ENCODE data around the gene PTTG1IP. TPM values are rescaled to one million over a fixed set of nuclear protein-coding genes. Genes with fewer than 3 reads are reported as not detected.
A peak's percentile ranks its signal among the peaks of the same experiment; 100 is the strongest.
"Not testable (repeated sequence)": the region's sequence is repeated elsewhere in the genome, so short reads cannot be mapped to it uniquely, and the experiment has no call there.

The PTTG1IP gene, protein sequence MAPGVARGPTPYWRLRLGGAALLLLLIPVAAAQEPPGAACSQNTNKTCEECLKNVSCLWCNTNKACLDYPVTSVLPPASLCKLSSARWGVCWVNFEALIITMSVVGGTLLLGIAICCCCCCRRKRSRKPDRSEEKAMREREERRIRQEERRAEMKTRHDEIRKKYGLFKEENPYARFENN
- total RNA-seq, result 72.2 TPM

DNA sequence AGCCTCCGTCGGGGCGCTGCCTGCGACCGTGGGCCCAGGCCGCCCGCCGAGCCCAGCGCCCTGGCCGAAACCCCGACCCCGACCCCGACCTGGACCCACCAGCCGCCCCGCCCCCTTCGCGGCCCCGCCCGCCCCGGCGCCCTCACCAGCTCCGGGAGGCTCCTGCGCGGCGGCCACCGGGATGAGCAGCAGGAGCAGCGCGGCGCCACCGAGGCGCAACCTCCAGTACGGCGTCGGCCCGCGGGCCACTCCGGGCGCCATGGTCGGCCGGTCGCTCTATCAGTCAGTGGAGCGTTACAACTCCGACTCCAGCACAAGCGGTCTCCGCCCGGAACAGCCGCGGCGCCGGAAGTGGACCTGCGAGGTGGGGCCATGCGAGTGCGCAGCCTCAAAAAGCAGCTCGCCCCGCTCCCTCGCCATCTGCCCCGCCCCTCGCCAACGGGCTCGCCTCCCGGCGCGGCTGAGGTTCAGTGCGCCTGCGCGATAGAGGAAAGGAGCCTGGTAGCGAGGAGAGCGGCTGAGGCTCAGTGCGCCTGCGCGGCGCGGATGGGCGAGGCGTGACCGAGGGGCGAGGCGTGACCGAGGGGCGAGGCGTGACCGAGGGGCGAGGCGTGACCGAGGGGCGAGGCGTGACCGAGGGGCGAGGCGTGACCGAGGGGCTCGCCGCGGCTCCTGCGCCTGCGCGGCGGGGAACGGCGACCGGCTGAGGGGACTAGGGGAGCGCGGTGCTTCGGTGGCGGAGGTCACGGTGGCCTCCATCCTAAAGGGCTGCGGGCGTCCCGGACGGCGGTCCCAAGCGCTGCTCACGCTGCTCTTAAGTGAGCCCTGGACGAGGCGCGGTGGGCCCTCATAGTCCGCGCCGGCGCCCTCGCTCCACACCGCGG is at the start of gene PTTG1IP:
Gene PTTG1IP (minus strand): TSS at position 335 of the 884 bp plus-strand sequence. CDS start 74 bp downstream, at position 261.
- DNase-seq (ENCODE audit: low spot score in 2 of 2) (peak; percentile 99), FAIRE-seq (no peak)

DNA sequence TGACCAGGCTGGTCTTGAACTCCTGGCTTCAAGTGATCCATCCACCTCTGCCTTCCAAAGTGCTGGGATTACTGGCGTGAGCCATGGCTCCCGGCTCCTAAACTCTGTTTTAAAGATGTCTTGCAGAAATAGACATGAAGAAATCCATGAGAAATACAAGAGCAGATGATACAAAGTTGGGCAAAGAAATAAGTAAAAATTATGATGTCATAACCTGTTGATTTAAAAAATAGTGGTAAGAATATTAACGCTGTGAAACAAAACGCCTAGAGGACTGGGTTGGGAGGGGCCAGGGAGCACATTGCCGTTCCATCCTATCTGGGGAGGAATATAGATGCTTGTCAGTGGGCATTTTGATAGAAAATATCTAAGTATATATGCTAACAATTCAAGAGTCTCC is 48.4 kb upstream of the PTTG1IP start:
- FAIRE-seq (no peak), DNase-seq (ENCODE audit: low spot score in 2 of 2) (no peak)

DNA sequence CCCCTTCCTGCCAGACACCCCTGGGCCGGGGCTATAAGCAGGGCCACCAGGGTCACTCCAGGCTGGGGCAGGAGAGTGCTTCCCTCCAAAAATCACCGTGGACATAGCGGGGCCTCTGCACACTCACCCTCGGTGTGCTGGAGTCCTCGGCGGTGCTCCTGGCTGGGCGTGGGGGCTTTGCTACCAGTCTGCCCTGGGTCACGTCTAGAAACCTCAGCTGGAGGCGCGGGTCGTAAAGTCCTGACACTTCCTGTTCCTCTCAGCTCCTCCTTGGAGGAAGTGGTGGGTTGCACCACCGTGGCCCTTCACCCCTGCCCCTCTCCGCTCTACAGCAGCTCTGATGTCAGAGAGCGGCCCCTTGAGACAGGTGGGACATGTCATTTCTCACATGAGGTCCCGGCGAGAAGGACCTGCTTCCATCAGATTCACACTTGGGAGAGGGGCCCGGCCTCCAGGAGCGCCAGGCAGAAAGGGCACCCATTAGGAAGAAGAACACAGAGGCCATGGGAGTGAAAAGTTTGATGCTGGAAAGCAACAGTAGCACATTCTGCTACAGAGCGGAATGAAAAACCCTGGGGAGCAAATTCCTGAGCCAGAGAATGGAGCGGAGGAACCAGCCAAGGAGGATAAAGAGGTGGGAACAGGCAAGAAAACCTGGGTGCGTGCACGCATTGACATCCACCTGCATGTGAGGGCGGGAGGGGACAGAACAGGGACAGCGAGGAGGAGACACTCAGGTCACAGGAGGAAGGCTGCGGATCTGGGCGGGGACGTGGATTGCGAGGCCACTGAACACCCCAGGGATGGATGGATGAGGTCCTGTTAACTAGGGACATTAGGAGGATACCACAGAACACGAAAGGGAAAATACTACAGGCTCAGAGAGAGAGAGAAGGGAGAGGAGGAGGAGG is 47.5 kb upstream of the PTTG1IP start, which contains the start of gene ITGB2:
Gene ITGB2 (minus strand): TSS at position 206 of the 911 bp plus-strand sequence. CDS start 10,117 bp downstream, outside the sequence.
- no peak for FAIRE-seq
- DNase-seq (ENCODE audit: low spot score in 2 of 2), result no peak

DNA sequence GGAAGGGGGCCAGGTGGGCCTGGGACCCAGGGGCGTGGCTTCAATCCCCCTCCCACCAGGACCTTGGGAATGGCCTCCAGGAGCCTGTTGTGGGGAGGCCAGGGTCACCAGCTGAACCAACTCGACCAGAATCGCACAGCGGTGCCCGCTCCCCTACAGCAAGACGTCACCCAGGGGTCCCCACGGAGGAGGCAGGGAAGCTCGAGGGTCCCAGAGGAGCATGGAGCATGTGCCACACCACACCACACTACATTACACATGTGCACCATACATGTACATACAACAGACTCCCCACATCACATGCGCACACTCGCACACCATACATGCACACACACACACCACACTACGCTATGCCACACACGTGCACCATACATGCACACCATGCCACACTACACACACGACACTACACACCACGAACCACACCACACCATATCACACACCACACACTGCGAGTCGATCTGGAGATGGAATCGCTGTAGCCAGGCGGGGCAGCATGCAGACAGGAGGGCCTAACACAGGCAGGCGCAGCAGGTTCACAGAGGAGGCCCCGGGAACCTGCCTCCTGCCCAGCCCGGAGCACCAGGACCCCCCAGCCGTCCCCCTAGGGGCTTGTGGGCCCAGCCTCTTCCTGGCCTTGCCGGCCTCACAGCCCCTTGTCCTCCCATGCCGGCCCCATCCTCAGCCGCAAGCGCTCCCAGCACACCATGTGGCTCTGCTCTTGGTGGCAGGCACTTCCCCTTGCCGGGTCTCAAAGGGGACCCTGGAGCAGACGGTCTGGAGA is 46.6 kb upstream of the PTTG1IP start:
- DNase-seq (ENCODE audit: low spot score in 2 of 2) (no peak), FAIRE-seq (no peak)

DNA sequence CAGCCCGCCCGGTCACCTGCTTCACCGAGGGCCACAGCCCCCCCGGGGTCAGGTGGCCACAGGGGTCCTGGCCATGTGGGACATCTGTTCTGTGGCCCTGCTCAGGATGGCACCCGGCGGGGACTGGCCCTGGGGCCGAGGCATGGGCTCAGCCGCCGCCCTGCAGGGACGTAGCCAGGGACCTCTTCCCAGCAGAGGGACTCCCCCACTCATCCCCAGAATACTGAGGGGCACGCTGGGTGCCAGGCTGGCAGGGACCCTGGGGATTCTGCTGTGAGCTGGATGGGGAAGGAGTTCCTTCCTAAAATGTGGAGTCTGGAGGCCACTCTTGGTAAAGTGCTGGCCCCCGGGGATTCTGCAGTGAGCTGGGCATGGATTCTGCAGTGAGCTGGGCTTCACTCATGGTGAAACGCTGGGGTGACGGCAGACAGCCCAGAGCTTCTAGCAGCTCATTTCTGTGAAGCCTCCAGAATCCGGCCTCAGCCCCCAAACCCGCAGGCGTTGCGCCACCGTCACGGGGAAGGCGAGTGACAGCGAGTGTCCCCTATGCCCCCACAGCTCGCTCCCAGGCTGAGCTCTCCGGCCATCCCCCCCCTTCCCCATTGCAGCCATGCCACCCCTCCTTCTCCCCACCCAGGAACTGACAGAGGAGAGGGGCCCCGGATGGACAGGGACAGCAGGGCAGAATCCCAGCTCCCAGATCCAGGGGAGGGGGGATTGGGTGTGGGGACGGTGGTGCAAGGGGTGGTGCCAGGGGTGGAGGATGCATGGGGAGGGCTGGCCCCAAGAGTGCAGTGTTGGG is 45.8 kb upstream of the PTTG1IP start:
- no peak for DNase-seq (ENCODE audit: low spot score in 2 of 2)
- no peak for FAIRE-seq

DNA sequence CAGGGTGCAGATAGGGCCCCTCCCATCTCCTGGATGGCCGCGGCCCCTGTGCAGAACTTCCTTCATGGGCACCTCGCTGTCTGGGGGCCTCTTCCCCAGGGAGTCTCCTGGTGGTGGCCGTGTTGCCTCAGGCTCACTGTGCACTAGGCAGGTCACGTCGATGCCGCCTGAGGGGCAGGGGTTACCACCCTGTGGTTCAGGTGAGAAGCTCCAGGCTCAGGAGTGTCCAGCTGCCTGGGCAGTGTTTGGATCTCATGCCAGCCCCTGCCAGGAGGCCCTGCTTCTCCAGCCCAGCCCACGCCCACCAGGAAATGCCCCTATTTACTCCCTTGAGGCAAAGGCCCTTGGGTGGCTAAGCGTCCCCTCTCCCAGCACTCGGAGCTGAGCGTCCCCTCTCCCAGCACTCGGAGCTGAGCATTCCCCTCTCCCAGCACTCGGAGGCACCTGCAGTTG is 45.1 kb upstream of the PTTG1IP start:
- DNase-seq (ENCODE audit: low spot score in 2 of 2), result no peak
- FAIRE-seq, result no peak

DNA sequence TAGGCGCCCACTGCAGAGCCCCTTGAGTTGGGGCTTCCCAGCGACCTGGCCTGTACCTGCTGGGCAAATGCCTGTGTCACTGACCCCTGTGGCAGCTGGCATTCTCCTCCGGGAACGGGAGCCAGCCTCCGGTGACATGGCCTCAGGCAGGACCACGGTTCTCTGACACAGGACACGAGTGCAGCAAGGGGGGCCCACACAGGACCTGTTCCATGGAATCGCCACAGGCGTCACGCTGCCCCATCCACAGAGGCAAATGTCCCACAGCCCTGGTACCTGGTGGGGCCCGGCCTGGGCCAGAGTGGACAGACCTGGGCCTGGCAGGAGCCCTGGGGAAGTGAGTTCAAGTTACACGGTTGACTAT is 44.6 kb upstream of the PTTG1IP start:
- DNase-seq (ENCODE audit: low spot score in 2 of 2) (no peak), FAIRE-seq (no peak)

DNA sequence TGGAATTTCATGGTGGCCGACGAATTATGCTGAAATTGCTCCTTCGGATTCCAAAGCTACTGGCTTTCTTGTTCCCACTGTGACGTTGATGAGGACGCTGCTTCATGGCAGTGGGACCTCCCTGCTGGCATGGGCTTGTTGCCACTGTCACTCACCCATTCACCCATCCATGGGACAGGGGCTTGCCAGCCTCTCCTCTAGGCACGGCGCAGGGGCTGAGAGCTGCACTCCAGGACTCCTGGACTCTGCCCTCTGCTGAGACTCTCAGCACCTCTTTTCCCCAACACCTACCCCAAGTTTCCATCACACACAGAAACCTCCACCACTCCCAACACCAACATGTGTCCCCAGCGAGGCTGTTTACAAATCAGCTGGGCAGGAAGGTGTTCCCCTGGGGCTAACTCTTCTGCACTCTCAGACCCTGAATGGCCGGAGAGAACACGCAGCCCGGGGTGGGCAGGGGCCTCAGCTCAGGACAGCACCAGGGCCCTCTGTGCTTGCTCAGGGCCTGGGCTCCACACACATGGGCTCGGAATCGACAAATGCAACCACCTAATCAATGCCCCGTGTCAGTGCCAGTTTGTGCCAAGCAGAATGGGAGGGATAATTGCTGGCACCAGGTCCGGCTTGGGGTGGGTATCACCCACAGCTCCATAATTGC is 44.1 kb upstream of the PTTG1IP start:
- no peak for DNase-seq (ENCODE audit: low spot score in 2 of 2)
- FAIRE-seq, result no peak

DNA sequence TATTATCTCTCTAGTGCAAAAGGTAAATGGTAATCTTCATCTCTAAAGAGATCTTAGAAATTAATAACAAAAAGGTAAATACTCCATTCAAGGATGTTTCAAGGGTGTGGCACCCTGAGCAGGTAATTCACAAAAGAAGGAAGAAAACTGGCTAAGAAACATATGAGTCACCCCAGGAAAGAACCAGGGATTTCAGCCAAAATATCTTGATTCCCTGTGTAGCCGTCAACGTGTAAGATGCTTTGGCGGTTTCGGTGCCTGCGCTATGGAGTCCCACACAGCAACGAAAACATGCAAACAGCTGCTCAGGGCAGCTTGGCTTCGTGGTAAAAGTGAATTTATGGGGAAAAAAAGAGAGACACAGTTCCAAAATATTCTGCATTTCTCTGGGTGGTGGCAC is 43.5 kb upstream of the PTTG1IP start:
- FAIRE-seq, result no peak
- no peak for DNase-seq (ENCODE audit: low spot score in 2 of 2)

DNA sequence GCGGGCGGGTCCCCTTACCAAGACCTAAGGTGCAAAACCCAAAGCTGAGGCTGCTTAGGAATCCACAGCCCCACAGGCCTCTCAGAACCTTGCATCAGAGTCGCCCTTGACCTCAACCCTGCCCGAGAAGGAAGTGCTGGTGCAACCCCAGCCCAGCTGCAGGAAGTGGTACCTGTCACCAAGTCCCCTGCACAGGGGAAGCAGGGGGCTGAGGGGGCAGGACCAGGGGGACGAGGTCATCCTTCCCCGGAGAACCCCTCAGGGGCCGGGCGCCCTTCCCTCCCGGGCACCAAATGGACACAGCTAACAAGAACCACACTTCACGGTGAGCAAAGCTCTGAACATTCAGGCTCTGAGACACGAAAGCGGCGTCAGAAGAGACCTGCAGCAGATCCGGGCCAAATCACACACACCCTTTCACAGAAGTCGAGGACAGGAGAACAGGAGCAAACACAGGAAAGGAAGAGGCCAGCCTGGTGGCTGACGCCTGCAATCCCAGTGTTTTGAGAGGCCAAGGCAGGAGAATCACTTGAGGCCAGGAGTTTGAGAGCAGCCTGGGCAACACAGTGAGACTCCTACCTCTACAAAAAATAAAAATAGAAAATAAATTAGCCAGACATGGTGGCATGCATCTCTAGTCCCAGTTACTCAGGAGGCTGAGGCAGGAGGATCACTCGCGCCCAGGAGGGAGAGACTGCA is 40.8 kb upstream of the PTTG1IP start:
- no peak for FAIRE-seq
- DNase-seq (ENCODE audit: low spot score in 2 of 2), result no peak

DNA sequence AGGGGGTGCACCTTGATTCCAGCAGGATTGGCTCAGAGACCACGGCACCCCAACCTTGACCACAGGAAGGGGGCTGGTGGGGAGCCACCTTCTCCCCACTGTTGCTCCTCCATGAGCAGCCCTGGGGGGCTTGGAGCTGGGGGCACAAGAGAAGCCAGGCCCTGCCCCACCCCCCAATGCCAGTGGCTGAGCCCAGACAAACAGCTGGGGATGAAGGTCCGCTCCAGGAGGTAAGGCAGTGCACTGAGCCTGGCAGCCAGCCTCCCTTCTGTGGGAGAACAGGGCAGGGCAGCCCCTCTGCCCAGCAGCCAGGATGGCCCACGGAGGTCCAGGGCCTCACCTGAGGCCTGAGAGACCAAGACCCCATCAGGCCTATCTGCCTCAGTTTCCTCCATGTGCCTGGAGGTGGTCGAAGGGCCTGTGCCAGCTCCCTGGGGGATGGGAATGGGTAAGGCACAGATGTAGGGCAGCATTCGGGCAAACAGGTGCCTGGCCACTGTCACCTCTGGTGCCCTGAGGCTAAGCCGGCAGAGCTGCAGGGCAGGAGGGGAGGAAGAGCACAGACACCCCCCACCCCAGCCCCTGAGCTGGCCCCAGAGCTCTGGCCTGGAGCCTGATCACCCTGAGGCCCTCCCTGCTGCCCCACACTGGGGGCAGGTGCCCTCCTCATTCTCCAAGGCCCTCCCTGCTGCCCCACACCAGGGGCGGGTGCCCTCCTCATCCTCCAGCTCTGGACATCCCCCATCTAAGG is 40.1 kb upstream of the PTTG1IP start:
- DNase-seq (ENCODE audit: low spot score in 2 of 2), result no peak
- FAIRE-seq, result no peak

DNA sequence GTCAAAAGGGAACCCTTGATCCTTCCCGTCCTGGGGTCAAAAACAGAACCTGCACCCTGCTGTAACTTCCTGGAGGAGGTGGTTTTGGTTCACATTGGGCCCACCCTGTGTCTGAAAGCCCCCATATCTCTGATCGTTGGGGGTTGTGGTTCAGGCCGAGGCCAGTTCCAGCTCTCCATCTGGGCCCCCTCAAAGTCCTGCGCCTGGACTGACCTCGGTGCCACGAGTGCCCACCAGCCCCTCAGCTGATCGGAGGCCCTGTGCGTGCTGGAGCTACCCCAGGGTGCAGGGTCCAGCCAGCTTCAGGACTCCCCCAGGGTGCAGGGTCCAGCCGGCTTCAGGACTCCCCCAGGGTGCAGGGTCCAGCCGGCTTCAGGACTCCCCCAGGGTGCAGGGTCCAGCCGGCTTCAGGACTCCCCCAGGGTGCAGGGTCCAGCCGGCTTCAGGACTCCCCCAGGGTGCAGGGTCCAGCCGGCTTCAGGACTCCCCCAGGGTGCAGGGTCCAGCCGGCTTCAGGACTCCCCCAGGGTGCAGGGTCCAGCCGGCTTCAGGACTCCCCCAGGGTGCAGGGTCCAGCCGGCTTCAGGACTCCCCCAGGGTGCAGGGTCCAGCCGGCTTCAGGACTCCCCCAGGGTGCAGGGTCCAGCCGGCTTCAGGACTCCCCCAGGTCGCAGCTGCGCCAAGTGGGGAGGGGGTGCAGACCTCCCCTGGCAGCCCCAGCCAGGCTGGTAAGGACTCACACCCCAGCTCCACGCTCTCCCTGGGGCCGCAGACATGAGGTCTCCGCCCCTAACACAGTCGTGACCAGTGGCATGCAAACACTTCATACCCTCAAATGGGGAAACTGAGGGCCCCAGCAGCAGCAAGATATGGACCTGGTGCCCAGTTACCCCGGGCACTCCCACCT is 39.3 kb upstream of the PTTG1IP start:
- not testable (repeated sequence) for DNase-seq (ENCODE audit: low spot score in 2 of 2); FAIRE-seq

DNA sequence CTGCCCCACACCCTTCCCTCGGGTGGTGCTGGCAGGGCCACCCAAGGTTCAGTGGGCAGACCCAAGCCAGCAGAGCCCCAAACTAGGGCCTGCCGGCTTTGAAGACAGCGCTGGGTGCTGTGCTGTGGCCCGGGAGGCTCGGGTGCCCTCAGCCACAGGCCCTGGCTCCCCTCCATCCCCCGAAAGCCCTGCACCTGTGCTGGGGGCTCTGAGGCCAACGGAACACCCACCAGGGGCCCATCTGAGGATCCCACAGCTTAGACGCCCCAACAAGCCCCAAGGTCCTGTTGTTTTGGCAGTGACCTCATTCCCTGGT is 38.6 kb upstream of the PTTG1IP start:
- FAIRE-seq (no peak), DNase-seq (ENCODE audit: low spot score in 2 of 2) (no peak)

DNA sequence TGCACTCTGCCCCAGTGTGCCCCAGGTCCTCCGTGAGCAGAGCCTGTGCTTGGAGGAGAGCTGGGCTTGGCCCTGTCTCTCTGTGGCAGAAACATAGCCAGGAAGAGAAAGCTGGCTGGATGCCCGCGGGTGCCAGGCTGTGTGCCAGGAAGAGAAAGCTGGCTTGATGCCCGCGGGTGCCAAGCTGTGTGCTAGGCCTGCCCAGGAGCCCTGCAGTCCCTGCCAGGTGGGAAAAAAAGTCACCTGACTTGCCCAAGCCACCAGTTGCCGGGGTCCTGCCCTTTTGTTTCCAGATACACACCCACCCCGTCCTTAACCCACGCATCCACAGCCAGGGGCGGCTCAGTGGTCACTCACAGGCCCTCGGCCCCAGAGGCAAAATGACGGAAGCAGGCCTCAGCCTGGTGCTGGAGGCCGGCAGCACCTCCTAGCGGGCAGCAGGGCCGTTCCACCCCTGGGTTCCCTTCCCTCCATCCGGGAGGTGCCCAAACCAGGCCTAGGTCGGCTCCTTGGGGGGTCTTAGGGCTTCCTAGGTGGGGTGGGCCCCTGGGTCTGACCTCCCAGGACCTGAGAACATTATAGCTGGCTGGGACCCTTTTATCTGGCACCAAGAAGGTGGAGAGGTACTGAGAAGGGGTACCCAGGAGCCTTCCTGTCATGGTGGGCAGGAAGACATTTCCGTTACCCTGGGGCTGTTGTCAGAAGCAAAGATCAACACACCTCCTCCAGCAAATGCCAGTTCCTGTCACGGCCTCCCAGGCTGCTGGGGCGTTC is 38.1 kb upstream of the PTTG1IP start:
- DNase-seq (ENCODE audit: low spot score in 2 of 2) (peak in 1 of 2 donors; percentile 63), FAIRE-seq (no peak)

DNA sequence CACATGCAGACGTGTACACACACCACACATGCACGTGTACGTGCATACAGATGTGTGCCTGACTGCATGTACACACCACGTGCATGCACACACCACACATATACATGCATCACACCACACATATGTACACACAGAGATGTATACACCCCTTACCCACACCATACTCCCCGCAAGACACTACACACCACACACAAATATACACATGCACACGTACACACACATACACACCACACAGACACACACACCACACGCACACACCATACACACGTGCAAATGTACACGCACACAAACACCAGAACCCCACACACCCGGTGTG is 37.5 kb upstream of the PTTG1IP start:
- no peak for FAIRE-seq
- DNase-seq (ENCODE audit: low spot score in 2 of 2), result no peak
